Body of pancreas (tissue), 4 donors: ENCODE data around the gene MOBP.

ENCODE experiments used
- CTCF ChIP-seq, 7 experiments: fragments of 450-650 bp in 4 of 7; fragments of 200-600 bp in 3 of 7; sonication (generic) in 3 of 7; IDR thresholded peaks; one replicate each; pipeline ENCODE4 v1.5.1; 2016 to 2019; ENCODE audit warnings: antibody characterized with exemption in 7 of 7
- POLR2A ChIP-seq, 3 donors: fragments of 450-650 bp; IDR thresholded peaks; one replicate each; pipeline ENCODE4 v1.6.1; 2016; ENCODE audit warnings: antibody characterized with exemption in 3 of 3, mild to moderate bottlenecking in 2 of 3

GRCh38 chr3:39426312-39426711, 41.2 kb upstream of the MOBP start:
- TF ChIP-seq POLR2A (IDR thresholded peaks at IDR 0.05) (no peak), CTCF (IDR thresholded peaks at IDR 0.05) (no peak)
